Upper lobe of left lung (tissue), 6 donors: Measurements from ENCODE around the gene SLC30A1. TPM values are rescaled to one million over a fixed set of nuclear protein-coding genes. Genes with fewer than 3 reads are reported as not detected.

Source experiments
- ATAC-seq, 2 donors: fragments of 200-7000 bp; cut with Tn5 transposase; one replicate each; pipeline ENCODE4 v1.9.1; 2022; ENCODE audit warnings: mild to moderate bottlenecking in 2 of 2, moderate library complexity in 2 of 2; ENCODE audit not compliant: low FRiP score in 2 of 2
- DNase-seq, 2 donors: peaks; one replicate each; pipeline ENCODE4 v3.0.0-alpha.2; 2019 to 2020
- H3K27ac ChIP-seq, 4 donors: fragments of 200-600 bp; sonication (generic); one replicate each; pipeline ENCODE4 v1.5.1; 2016 to 2019
- H3K27me3 ChIP-seq, 4 donors: fragments of 200-600 bp; sonication (generic); one replicate each; pipeline ENCODE4 v1.5.1; 2017 to 2019
- H3K36me3 ChIP-seq, 4 donors: fragments of 200-600 bp; sonication (generic); one replicate each; pipeline ENCODE4 v1.5.1; 2016 to 2019
- H3K4me1 ChIP-seq, 4 donors: fragments of 200-600 bp; sonication (generic); one replicate each; pipeline ENCODE4 v1.5.1; 2018 to 2019
- H3K4me3 ChIP-seq, 4 donors: fragments of 200-600 bp; sonication (generic); one replicate each; pipeline ENCODE4 v1.5.1; 2017 to 2019; ENCODE audit warnings: mild to moderate bottlenecking in 2 of 4, moderate library complexity in 1 of 4
- H3K9me3 ChIP-seq, 4 donors: fragments of 200-600 bp; sonication (generic); one replicate each; pipeline ENCODE4 v1.5.1; 2018 to 2019
- CTCF ChIP-seq, 6 experiments: fragments of 450-650 bp in 4 of 6; fragments of 200-600 bp in 2 of 6; sonication (generic) in 2 of 6; IDR thresholded peaks; one replicate each; pipeline ENCODE4 v1.5.1; 2016 to 2019; ENCODE audit warnings: antibody characterized with exemption in 6 of 6
- EP300 ChIP-seq, 4 donors: sonication (generic); formaldehyde crosslinking; IDR thresholded peaks; one replicate each; pipeline ENCODE4 v1.5.1; 2017; ENCODE audit warnings: antibody characterized with exemption in 4 of 4, control low read depth in 2 of 4
- POLR2A ChIP-seq, 4 donors: fragments of 450-650 bp; IDR thresholded peaks; one replicate each; pipeline ENCODE4 v1.5.1; 2016 to 2017; ENCODE audit warnings: antibody characterized with exemption in 4 of 4, mild to moderate bottlenecking in 2 of 4
- POLR2AphosphoS5 ChIP-seq, 2 donors: sonication (generic); formaldehyde crosslinking; IDR thresholded peaks; one replicate each; pipeline ENCODE4 v1.5.1; 2017; ENCODE audit warnings: antibody characterized with exemption in 2 of 2
- WGBS, 2 donors: methylation state at CpG; one replicate each; pipeline ENCODE4 v1.1.5; 2017 to 2018; 5-methylcytosine and 5-hydroxymethylcytosine counted together
- total RNA-seq, 6 donors: library from RNA; depleted of rRNA in 4 of 6; stranded (reverse); fragments of >200 nt in 4 of 6; gene quantifications; one replicate each; pipeline versions ENCODE4 v1.1.0 to v1.2.1, GENCODE V29; 2016 to 2021
- donor health status: DM: no; HTN: no; CAD: no; lungs with moderate emphysema.
- donor health status: DM: no; HTN: yes; CAD: no; lungs with severe emphysema.

The SLC30A1 gene
- total RNA-seq, 6 donors from 2014 or later = 3.1 to 19.2 (median 13.2) TPM

- DNase-seq = no peak
- TF ChIP-seq EP300 (IDR thresholded peaks at IDR 0.05) (no peak), POLR2AphosphoS5 (IDR thresholded peaks at IDR 0.05) (no peak), CTCF (IDR thresholded peaks at IDR 0.05) (no peak), POLR2A (IDR thresholded peaks at IDR 0.05) (no peak)
These were observed 56.2 kb downstream of the SLC30A1 start for GRCh38 chr1:211522804-211523203.

More at GRCh38 chr1:211522804-211523203, 56.2 kb downstream of the SLC30A1 start:
- Histone ChIP-seq H3K4me1 (peaks cover 0 to 2% (median 0%) of the 10 kb centered on the region in 4 donors), H3K9me3 (no peaks in the 10 kb centered on the region), H3K36me3 (no peaks in the 10 kb centered on the region), H3K4me3 (no peak overlapping the region), H3K27me3 (no peaks in the 10 kb centered on the region), H3K27ac (no peak overlapping the region)
- 81 to 89% methylated on average over 6 of the region's 6 CpGs for WGBS, 2 donors
- ATAC-seq = no peak

Other genes starting within 250 kb of the SLC30A1 start
- gene RD3, start 87.0 kb downstream of the SLC30A1 start, total RNA-seq = under 1 TPM in 4 of 6 donors, not detected in 2; 0.14 to 0.37 (median 0.17) TPM
- 1 to 10 TPM in 3 of 6 donors, under 1 TPM in 2, not detected in 1; 0.33 to 1.8 (median 1.2) TPM for gene NEK2, start 96.5 kb upstream of the SLC30A1 start, total RNA-seq